ENCODE measurements around the gene EXOSC6.
"Not testable (repeated sequence)": the region's sequence is repeated elsewhere in the genome, so short reads cannot be mapped to it uniquely, and the experiment has no call there.

Gene EXOSC6

DNA sequence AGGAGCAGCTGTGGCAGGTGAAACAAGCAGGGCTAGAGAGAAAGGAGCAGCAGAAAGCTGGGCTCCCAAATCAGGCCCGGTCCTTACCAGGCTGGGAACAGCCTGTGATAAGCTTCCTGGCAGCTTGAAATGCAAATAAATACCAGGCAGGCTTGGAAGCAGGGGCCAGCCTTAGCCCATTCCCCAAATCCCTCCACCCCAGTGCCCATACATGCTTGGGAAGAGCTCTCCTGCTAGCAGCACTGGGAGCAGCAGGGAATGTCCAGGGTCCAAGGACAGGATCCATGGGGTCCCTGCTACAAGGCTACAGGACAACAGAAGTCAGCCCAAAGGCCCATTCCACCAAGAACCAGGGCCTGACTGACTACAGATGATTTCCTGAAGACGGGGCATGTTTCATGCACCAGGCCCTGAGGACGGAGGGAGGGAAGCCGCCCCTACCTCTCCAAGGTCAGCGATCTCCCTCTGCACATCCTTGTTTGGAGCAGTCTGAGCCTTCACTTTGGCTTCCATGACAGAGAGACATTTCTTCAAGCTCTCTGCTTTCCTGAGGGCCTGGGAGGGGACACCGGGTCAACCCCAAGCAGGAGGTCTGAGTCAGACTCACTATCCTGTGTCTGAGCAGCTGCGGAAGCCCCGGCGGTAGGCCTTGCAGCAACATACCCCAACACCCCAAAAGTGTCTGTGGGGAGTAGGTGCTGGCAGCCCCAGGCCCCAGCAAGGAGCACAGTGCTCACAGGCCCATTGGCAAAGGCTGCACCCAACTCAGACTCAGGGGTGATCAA, 2.6 kb upstream of the EXOSC6 start:
- DNase-seq, result no peak

DNA sequence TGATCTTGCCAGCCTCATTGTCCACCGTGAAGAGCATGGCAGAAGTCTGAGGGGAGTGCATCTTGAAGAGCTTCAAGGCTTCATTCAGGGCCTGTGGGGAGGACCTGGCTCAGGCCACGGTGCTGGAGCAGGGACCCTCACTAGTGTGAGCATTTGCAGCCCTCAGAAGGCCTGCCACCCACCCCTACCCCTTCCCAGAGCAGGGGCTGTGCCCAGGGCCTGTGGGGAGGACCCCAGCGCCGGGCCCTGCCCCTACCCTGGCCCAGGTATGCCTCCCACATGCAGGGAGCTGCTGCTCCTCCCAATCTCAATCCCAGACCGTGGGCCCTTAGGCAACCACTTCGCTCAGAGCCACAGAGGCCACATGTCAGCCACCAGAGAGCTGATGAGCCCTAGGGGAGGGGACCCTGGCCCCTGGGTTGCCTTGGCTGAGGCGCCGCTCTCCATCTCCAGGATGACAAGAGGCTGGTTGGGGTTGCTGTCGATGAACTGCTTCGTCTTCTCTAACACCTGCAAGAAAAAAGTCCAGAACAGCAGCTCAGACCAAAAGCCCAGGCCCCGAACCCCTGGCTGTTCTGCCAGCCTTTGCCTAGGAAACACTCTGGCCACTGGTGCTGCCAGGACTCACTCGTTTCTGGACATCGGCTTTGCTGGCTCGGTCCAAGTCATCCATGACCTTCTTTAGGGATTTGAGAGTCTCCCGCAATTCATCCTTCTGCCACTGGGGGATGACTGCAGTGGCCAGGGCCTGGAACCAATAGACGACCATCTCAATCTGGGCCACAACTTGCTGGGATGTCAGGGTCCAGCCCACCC, 1.8 kb upstream of the EXOSC6 start:
- DNase-seq, result no peak

DNA sequence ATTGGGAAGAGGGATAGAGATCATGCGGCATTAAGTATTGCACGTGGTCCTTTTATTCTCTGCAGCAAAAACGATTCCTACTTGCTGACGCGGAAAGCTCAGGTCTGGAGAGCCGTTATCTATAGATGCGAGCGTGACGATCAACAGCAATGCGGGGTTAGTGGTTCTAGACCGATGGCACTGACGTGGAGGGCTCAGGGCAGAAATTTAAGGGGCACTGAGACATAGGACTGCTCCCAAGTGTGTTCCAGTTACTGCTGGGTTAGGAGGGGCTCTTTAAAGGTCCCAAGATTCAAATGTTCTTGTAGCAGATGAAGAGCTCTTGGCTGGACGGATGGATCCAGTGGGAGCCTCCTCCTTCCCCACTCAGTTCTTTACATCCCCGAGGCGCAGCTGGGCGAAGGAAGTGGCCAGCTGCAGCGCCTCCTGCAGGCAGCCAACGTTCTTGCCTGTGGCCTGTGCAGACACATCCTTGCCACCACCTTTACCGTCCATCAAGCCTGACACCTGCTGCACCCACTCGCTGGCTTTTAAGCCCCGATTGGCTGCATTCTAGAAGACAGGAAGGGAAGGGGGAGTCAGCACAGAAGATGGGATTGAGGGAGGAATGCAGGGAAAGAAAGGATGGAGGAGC, 732 bp upstream of the EXOSC6 start:
- no peak for DNase-seq

DNA sequence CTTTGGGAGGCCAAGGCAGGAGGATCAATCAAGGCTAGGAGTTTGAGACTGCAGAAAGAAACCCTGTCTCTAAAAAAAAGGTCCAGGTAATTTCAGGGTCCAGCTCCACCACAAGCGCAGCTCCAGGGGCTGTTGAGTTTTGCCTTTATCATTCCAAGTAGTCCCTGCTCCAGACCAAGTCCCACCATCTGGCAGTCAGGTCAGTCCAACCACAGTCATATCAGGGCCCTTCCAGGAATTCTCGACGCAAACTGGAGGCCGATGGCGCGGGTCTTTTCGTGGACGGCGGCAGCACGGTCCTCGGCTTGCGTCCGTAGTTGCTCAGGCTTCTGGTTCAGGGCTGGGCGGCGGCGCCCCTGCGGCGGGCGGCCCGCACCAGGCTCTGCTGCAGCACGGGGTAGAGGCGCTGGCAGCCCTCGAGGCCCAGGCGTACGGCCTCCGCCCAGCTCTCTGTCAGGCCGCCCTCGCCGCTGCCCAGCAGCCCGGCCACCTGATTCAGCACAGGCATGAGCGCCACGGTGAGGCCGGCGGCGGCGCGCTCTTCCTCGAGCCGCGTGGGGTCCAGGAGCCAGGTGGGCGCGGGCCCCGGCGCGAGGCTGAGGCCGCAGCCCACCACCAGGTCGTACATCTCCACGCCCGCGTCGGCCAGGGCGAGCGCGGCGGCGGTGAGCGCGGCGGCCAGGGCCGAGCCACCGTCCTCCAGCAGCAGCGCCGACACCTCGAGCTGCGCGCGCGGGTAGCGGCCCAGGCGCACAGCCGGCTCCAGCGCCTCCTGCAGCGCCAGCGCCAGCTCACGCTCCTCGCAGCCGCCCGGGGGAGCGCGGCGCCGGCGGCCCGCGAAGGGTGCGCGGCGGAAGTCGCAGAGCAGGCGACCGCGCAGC, 752 bp downstream of the EXOSC6 start:
- no peak for DNase-seq

DNA sequence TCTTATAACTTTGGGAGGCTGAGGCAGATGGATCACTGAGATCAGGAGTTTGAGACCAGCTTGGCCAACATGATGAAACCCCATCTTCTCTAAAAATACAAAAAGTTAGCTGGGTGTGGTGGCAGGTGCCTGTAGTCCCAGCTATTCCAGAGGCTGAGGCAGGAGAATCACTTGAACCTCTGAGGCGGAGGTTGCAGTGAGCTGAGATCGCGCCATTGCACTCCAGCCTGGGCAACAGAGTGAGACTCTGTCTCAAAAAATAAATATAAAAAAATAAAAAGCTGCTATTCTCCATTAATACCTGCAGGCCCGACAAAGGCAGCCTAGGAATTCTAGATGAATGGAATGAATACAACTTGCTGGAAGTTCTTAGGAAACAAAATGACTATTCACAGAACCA, 2.0 kb downstream of the EXOSC6 start:
- not testable (repeated sequence) for DNase-seq

DNA sequence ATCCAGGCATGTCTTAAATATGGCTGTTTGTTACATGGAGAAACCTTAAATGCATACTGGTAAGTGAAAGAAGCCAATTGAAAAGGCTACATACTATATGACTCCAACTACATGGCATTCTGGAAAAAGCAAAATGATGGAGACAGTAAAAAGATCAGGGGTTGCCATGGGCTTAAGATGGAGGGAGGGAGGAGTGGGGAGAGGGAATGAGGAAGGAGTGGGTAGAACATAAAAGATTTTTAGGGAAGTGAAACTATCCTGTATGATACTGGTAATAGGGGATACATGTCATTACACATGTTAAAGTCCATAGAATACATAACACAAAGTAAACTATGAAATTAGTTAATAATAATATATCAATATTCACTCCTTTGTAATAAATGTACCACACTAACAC, 13.0 kb downstream of the EXOSC6 start:
- not testable (repeated sequence) for DNase-seq

DNA sequence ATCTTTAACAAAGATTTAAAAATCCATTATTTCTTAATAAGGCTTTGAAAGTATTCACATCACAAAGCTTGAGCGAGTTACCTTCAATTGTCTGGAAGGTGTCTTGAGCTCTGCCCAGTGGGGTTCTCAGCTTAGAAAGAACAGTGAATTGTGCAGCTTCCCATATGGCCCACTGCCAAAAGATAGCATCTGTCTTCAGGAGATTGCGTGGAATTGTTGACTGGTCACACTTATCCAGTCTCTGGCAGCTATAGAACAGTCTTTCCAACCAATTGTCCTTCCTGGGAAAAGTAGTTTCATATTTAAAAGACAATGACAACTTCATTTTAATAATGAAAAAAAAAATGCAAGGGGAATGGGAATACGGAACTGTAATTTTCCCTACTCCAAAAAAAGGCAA, 19.9 kb downstream of the EXOSC6 start:
- DNase-seq, result not testable (repeated sequence)

DNA sequence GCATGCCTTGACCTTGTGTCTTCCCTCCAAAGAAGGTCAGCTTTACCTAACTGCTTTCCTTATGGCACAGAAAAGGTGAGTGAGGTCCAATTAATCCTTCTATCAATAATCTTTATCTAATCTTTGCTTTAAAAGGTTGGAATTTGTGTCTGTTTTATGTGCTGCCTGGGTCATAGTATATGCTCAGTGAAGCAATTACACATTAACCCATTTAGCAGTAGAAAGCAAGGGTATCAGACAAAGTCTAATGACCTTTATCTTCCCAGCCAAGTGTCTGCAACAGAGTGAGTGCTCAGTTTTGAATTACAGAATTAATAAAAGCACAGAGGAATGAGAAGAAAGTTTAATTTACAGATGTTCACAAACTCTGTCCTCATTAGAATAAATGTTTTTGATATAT, 25.7 kb downstream of the EXOSC6 start:
- DNase-seq, result not testable (repeated sequence)

DNA sequence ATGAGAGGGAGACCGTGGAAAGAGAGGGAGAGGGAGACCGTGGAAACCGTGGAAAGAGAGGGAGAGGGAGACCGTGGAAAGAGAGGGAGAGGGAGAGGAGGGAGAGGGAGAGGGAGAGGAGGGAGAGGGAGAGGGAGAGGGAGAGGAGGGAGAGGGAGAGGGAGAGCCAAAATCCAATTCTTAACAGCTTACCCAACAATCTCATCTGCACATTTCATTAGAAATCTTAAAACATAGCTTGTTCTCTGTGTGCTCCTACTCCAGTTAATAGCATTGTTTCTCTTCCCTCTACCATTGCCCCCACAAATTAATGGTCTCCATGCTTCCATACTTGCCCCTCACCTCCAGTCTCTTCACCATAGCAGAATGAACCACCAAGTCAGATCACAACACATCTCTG, 26.3 kb downstream of the EXOSC6 start:
- DNase-seq, result not testable (repeated sequence)

DNA sequence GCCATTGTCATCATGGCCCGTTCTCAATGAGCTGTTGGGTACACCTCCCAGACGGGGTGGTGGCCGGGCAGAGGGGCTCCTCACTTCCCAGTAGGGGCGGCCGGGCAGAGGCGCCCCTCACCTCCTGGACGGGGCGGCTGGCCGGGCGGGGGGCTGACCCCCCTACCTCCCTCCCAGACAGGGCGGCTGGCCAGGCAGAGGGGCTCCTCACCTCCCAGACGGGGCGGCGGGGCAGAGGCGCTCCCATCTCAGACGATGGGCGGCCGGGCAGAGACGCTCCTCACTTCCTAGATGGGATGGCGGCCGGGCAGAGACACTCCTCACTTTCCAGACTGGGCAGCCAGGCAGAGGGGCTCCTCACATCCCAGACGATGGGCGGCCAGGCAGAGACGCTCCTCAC, 27.1 kb downstream of the EXOSC6 start:
- not testable (repeated sequence) for DNase-seq

DNA sequence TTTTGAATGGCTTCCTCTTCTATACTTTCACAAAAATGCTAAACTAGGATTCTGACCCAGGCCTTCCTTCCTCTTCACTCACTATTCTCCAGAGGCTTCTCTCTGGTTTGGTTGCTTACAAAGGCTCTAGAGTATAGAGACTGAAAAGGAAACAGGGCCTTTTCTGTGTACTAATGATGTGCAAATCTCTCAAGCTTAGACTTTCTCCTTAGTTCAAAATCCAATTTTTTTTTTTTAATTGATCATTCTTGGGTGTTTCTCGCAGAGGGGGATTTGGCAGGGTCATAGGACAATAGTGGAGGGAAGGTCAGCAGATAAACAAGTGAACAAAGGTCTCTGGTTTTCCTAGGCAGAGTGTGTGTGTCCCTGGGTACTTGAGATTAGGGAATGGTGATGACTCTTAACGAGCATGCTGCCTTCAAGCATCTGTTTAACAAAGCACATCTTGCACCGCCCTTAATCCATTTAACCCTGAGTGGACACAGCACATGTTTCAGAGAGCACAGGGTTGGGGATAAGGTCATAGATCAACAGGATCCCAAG, 27.7 kb downstream of the EXOSC6 start:
- DNase-seq, result not testable (repeated sequence)

DNA sequence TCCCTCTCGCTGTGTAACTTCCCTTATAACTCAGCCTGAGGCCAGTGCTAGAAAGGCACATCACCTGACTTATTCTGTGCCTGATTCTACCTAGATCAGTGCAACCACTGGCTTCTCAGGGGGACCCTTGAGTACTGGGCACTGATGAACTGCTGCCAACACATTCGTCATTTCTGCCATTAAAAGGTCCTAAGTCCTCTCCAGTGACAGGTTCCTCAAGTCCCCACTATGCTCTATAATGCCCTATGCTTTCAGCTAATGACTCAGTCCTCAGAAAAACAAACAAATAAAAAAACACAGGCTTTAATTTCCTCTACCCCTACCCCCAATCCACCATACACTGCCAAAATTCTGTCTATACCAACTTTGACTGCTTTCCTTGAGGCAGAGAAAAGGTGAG, 28.5 kb downstream of the EXOSC6 start:
- not testable (repeated sequence) for DNase-seq

DNA sequence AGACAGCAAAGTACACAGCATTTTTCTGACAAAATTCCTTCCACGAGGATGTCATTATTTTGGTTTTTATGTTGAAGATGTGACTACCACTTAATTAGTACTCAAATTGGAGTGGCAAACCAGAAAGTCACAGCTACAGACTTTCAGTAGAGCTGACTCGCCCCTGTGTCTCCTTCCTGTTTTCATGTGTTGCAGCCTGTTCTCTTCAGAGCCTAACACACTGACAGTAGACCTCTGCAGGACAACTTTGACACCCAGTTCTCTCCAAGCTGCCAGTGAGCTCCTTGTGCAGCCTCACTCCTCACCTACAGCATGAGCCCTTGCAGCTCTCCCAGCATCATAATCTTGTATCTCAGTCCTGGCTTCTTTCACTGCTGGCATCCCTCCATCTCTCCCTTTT, 29.2 kb downstream of the EXOSC6 start:
- DNase-seq, result not testable (repeated sequence)

DNA sequence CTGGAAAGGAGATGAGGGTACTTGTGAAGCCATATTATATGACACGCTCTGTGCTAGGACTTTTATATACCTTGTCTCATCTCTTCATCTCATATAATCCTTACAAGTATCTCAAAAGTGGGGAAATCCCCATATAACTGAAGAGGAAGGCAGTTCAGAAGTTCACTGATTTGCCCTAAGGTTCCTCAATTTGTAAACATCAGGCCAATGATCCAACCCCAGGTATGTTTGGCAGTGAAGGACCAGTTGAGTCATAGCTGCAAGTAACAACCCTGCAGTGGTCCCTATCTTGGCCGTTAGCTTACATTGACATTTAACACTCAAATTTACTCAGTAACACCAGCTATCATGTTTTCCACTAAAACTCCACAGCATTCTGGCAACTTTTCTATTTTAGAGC, 33.2 kb downstream of the EXOSC6 start:
- DNase-seq, result not testable (repeated sequence)

DNA sequence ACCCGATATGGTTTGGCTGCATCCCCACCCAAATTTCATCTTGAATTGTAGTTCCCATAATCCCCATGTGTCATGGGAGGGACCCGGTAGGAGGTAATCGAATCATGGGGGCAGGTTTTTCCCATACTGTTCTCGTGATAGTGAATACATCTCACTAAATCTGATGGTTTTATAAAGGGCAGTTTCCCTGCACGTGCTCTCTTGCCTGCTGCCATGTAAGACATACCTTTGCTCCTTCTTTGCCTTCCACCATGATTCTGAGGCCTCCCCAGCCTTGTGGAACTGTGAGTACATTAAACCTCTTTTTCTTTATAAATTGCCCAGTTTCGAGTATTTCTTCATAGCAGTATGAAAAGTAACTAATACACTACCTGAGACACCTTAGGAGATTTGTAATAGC, 45.4 kb downstream of the EXOSC6 start:
- DNase-seq, result not testable (repeated sequence)

DNA sequence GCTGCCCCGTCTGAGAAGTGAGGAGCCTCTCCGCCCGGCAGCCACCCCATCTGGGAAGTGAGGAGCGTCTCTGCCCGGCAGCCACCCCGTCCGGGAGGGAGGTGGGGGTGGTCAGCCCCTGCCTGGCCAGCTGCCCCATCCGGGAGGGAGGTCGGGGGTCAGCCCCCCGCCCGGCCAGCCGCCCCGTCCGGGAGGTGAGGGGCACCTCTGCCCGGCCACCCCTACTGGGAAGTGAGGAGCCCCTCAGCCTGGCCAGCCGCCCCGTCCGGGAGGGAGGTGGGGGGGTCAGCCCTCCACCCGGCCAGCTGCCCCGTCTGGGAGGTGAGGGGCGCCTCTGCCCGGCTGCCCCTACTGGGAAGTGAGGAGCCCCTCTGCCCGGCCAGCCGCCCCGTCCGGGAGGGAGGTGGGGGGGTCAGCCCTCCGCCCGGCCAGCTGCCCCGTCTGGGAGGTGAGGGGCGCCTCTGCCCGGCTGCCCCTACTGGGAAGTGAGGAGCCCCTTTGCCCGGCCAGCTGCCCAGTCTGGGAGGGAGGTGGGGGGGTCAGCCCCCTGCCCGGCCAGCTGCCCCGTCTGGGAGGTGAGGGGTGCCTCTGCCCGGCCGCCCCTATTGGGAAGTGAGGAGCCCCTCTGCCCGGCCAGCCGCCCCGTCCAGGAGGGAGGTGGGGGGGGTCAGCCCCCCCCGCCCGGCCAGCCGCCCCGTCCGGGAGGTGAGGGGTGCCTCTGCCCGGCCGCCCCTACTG, 46.9 kb downstream of the EXOSC6 start:
- not testable (repeated sequence) for DNase-seq

DNA sequence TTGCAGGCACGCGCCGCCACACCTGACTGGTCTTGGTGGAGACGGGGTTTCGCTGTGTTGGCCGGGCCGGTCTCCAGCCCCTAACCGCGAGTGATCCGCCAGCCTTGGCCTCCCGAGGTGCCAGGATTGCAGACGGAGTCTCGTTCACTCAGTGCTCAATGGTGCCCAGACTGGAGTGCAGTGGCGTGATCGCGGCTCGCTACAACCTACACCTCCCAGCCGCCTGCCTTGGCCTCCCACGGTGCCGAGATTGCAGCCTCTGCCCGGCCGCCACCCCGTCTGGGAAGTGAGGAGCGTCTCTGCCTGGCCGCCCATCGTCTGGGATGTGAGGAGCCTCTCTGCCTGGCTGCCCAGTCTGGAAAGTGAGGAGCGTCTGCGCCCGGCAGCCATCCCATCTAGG, 47.7 kb downstream of the EXOSC6 start:
- not testable (repeated sequence) for DNase-seq

DNA sequence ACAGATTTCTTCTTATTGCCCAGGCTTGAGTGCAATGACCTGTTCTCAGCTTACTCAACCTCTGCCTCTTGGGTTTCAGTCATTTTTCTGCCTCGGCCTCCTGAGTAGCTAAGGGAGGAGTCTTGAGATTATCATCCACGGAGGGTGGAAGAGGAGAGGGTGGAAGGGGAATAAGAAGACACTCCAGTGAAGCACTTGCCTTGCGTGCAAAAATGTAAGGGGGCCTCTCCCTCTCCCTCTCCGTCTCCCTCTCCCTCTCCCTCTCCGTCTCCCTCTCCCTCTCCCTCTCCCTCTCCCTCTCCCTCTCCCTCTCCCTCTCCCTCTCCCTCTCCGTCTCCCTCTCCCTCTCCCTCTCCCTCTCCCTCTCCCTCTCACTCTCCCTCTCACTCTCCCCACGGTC, 48.2 kb downstream of the EXOSC6 start:
- not testable (repeated sequence) for DNase-seq

DNA sequence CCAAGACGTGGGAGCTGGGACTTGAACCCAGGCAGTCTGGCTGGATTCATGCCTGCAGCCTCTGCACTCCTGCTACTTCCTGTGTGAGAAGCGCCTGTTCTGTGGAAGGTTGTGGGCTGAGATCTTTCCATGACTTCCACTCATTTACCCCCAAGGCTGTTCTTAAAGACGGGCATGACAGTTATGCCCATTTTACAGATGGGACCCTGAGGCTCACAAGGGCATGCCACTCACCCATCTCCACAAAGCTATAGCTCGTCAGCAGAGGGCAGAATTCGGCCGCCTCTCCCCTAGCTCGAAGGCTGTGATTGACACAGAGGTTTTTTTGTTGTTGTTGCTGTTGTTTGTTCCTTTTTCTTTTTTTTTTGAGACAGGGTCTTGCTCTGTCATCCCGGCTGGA, 51.7 kb downstream of the EXOSC6 start:
- not testable (repeated sequence) for DNase-seq

DNA sequence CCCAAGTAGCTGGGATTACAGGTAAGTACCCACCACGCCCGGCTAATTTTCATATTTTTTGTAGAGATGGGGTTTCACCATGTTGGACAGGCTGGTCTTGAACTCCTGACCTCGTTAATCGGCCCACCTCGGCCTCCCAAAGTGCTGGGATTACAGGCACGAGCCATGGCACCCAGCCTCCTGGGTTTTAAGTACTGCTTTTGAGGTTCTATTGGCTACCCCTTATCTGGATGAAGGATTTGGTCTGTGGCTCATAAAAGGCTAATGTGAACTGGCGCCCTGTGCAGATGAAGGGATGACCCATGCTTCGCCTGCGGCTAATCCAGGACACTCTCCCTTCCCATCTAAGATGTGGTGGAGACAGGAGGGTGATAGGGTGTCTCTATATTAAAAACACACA, 52.6 kb downstream of the EXOSC6 start:
- not testable (repeated sequence) for DNase-seq

DNA sequence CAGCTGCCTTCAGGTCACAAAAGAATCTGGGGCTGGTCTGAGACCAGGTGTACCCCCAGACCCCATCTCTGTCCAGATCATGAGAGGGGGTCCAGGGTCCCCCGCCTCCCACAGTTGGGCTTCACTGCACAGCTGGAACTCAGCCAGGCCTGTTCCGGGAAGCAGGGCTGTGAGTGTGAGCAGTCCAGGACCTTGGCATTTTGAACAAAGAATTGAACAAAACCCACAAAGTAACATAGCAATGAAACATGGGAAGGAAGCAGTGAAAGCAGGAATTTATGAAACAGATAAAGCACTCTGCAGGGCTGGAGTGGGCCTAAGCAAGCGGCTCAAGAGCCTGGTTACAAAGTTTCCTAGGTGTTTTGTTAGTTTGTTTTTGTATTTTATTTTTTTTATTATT, 53.1 kb downstream of the EXOSC6 start:
- DNase-seq, result not testable (repeated sequence)

DNA sequence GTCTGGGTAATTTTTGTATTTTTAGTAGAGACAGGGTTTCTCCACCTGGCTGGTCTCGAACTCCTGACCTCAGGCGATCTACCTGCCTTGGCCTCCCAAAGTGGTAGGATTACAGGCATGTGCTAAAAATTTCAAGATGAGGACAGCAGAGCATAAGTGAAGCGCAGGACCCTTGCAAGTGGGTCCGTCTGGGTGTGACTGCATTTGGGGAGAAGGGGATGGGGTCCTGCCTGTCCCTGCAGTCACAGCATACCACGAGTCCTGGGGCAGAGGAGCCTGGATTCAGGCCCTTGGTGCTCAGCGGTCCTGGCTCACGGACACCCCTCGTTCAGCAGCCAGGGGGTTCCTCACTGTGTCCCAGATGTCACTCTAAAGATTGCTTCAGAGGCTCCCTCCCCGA, 53.5 kb downstream of the EXOSC6 start:
- DNase-seq, result not testable (repeated sequence)
